ENCODE data around the gene ELOVL1. TPM values are rescaled to one million over a fixed set of nuclear protein-coding genes. Genes with fewer than 3 reads are reported as not detected.

ELOVL1 gene
- total RNA-seq, 1 experiment from 2014 or later, result 212 TPM

DNA sequence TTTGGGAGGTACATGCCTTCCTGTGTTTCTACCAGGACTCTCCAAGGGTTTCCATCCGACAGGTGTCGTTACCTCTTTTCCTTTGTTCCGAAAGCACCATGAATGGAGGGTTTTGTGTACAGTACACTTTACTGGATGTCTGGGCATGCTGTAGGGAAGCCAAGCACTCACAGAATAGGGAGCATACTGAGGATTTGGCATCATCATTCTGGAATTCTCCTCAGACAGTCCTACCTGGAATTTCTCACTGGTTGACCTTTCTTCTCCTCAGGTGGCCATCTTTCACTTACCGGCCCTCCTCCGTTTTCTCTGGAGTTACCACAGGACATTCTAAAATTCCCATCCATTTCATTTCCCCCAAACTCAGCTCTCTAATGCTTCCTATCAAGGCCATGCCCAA lies 36.1 kb downstream of the ELOVL1 start:
- DNase-seq (ENCODE audit: low read depth), result no peak

DNA sequence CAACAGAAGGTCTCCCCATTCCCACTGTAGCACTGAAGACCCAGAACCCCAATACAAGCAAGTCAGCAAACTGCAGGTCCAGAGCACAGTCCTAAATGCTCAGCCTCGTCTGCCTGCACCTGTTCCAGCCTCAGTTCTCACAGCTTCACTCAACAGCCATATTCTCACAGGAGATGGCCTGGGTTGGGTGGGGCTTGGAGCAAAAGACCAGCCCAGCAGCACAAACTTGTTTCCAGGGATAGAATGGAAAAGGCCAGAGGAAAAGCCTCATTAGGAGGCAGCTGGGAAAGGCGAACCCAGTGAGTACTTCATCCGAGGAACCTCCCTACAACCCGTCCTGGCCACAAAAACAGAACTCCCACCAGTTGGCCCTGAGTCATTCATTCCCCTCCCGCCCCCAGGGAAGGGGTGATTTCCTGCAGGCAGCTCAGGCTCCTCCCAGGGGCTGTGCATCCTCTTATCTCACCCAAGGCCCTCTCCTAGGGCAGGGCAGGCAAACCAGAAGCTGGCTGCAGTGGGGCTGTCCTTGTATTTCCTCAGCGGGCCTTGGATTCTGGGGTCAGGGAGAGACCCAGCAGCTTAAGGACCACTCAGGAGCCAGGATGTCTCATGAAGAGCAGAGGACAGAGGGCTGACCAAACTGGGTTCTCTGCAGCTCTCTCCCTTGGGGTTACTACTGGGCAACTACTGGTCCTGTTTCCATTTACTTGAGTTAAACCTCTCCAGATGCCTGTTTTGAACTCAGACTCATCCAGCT lies 37.6 kb downstream of the ELOVL1 start:
- DNase-seq (ENCODE audit: low read depth), result peak; percentile 94

DNA sequence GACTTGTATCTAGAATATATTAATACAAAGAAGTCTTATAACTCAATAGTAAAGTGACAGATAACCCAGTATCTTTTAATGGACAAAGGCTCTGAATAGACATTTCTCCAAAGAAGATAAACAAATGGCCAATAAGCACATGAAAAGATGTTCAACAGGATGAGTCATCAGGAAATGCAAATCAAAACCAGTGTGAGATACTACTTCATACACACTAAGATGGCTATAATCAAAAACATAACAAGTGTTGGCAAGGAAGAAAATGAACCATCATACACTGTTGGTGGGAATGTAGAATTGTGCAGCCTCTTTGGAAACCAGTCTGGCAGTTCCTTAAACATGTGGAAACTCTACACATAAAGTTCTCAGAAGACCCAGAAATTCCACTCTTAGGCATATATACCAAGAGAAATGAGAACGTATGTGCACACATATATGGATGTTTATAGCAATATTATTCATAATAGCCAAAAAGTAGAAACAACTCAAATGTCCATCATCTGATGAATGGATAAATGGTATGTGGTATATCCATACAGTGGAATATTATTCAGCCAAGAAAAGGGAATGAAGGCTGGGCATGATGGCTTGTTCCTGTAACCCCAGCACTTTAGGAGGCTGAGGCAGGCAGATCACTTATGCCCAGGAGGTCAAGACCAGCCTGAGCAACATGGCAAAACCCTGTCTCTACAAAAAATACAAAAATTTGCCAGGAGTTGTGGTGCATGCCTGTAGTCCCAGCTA lies 40.1 kb downstream of the ELOVL1 start:
- no peak for DNase-seq (ENCODE audit: low read depth)

DNA sequence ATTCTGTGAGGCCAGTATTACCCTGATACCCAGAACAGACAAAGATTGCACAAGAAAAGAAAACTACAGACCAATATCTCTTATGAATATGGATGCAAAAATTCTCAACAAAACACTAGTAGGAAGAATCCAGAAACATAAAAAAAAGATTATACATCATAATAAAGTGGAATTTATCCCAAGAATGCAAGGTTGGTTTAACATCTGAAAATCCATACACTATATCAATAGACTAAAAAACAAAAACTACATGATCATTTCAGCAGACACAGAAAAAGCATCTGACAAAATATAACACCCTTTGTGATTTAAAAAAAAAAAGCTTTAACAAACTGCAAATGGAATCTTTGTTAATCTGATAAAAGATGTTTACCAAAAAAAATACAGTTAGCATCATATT lies 42.4 kb downstream of the ELOVL1 start:
- no peak for DNase-seq (ENCODE audit: low read depth)

DNA sequence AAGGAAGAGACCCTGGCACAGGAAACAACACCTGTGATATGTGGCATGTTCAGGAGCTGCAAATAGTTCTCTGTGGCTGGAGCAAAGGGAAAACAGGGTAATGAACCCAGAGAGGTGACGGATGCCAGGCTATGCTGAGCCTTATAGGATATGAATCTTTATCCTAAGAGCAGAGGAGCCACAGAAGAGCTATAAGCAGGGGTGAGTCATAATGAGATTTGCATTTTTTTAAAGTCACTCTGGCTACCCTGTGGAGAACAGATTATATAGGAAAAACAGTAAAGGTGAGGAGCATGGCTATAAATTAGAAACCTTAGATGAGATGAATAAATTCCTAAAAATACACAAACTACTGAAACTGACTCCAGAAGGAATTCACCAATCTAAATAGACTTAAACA lies 43.0 kb downstream of the ELOVL1 start:
- no peak for DNase-seq (ENCODE audit: low read depth)

DNA sequence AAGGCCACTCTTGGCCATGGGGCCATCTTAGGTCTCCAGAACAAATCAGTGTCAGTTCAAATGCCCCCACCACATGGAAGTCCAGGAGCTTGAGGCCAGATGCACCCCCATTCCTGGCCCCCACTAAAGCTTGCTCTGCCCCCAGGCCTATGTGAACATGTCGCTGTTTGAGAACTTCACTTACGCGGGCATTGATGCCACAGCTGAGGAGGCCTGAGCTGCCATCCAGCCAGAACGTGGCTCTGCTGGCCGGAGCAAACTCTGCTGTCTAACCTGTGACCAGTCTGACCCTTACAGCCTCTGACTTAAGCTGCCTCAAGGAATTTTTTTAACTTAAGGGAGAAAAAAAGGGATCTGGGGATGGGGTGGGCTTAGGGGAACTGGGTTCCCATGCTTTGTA lies 45.3 kb downstream of the ELOVL1 start:
- no peak for DNase-seq (ENCODE audit: low read depth)

DNA sequence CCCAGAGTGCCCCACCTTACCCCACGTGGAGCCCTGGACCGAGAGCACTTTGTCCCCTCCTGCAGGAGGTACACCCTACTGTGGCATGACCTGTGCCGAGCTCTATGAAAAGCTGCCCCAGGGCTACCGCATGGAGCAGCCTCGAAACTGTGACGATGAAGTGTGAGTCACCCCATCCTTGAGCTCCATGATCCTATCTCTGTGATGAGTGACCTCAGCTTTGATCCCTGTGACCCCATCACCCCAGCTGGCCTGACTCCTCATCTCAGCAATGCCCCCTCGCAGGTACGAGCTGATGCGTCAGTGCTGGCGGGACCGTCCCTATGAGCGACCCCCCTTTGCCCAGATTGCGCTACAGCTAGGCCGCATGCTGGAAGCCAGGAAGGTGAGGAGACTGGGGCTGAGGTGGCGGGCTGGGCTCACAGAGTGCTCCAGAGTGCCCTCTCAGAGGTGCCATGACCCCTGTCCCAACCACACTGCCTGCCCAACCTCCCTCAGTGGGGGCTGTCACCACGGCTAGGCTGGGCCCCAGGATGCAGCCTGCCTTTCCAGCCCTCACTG lies 46.4 kb downstream of the ELOVL1 start:
- DNase-seq (ENCODE audit: low read depth), result no peak

DNA sequence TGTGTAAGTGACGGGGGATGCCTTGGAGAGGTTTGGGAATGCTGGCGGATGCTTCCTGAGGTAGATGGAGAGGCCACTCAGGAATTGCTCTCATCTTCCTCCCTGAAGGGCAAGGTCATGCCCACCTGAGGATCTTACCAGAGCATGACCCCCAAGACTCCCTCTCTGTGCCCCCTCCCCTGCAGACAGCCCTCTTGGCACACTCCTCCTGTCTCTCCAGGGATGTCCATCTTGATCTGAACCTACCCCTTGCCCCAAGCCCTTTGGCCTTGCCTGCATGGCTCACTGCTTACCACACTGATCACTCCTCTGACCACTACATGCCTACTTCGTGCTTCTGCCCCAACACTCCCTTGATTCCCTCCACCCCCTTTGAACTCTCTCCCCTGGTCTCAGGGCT lies 48.0 kb downstream of the ELOVL1 start:
- DNase-seq (ENCODE audit: low read depth), result no peak

DNA sequence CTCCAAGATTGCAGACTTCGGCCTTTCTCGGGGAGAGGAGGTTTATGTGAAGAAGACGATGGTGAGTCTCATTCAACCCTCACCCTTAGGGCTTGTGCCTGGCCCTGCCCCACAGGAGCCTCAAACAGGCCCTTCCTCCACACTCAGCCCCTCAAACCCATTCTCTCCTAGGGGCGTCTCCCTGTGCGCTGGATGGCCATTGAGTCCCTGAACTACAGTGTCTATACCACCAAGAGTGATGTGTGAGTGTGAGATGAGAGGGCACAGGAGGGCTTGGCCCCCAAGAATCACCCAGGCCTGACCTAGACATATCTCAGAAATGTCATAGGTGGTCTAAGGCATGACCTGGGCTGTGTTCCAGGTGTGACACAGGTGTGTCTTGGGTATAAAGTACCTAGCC lies 48.5 kb downstream of the ELOVL1 start:
- DNase-seq (ENCODE audit: low read depth), result no peak

DNA sequence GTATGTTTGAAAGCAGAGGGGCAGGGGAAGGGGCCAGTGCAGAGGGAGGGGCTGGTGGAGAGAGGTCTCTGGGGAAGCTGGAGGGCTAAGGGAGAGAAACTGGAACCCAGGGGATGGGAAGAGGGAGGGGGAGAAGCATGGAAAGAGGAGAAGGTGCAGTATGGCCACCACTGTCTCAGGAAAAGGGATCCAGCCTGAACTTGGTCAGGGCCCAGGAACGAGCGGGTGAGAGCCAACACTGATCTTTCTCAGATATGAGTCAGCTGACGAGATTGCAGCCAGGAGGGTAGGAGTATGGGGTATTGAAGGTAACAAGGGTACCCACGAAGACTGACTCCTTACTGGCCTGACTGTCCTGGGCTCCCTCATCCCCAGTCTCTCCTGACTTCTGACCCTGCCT lies 49.0 kb downstream of the ELOVL1 start:
- DNase-seq (ENCODE audit: low read depth), result no peak

DNA sequence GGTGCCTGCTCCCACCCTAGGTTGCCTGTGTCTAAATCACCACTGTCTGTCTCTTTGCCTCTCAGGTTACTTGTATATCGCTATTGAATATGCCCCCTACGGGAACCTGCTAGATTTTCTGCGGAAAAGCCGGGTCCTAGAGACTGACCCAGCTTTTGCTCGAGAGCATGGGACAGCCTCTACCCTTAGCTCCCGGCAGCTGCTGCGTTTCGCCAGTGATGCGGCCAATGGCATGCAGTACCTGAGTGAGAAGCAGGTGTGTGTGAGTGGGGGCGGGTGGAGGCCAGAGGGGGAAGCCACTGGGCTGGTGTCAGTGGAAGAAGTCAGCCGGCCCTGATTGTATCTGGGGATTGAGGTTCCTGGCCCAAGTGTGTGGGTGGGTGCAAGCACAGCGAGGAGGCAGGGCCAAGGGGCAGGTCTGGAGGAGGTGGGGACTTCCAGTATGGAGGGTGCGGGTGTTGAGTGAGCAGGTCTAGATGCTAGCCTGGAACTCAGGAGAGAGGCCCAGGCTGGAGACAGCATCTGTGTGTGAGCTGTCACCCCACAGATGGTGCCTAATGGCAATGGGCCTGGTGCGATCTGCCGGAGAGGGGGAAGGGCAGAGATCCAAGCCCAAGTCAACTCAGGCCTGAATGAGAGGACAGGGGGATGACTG lies 49.9 kb downstream of the ELOVL1 start:
- no peak for DNase-seq (ENCODE audit: low read depth)

DNA sequence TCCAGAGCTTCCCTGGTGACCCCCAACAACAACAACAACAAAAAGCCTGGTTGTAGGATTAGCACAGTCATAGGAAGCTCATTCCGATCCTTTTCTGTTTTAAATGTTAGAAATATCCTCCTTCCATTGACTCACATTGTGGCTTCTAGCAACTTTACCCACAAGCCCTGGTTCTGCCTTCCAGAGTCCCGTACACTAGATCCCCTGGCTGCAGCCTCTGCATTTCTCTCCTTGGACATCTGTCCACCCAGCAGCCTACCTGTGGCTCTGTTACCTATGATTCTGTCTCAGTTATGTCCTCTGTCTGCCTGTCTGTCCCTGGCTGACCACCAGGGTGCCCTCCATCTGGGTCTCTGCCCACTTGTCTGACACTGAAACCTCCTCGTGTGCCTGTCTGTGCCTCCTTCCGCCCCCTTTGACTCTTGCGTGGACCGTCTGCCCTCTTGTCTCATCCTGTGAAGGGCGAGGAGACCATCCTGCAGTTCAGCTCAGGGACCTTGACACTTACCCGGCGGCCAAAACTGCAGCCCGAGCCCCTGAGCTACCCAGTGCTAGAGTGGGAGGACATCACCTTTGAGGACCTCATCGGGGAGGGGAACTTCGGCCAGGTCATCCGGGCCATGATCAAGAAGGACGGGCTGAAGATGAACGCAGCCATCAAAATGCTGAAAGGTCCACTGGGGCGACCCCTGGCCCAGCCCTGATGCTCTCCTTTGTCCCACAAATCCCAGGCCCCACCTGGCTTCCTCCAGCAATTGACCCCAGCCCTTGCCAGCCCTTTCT lies 50.9 kb downstream of the ELOVL1 start:
- no peak for DNase-seq (ENCODE audit: low read depth)

DNA sequence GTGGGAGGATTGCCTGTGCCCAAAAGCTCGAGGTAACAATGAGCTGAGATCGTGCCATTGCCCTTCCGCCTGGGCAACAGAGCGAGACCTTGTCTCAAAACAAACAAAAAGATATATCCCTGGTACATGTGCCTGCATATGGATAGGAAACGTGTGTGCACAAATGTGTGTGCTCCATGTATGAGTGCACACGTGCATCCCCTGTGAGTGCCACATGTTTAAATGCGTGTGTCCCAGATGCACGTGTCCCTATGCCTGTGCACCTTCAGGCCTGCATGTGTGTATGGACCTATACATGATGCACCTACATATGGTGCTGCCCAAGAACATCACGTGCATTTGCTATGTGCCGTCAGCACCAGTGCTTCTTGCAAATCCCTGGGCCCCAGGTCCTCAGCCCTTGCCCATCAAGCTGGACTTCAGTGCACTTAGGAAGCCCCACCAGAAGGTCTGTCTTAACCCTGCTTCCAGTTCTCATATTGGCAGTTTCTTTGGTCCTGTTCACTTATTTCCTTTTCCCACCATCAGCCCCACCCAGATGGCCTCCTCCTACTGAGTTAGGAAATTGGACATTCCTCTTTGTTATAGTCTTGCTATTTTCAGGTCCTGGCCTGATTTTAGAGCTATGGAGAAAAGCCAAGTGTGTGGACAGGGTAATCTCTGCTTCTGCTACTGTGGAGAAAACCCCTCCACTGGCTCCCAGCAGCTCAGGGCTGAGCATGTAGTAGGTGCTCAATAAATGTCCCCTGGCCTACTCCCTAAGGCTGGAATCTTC lies 51.7 kb downstream of the ELOVL1 start:
- no peak for DNase-seq (ENCODE audit: low read depth)

DNA sequence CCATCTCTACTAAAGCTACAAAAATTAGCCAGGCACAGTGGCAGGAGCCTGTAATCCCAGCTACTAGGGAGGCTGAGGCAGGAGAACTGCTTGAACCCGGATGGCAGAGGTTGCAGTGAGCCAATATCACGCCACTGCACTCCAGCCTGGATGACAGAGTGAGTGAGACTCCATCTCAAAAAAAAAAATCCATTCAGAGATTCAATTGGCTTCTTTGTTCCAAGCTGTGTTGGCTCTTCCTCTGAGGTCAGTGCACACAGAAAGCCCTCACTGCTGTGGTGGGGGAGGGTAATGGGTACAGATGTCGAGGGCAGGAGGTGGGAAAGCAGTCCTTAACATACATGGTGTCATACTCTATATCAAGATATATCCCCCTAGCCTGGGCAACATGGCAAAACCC lies 52.3 kb downstream of the ELOVL1 start:
- no peak for DNase-seq (ENCODE audit: low read depth)

DNA sequence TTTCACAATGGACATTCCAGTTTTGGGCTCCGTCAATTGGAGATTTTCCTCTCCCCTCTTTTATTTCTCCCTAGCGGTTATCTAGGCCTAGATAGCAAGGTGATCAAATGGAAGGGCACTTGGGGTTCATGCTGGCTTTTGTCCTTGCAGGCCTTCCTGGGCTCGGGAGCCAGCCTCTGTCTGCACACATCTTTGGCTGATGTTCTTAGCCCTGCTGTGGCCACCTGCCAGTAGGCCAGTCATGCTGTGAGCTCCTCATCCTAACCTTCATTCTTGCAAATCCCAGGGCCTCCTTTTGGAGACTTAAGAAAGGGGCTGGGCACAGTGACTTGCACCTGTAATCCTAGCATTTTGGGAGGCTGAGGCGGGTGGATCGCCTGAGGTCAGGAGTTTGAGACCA lies 53.6 kb downstream of the ELOVL1 start:
- no peak for DNase-seq (ENCODE audit: low read depth)

DNA sequence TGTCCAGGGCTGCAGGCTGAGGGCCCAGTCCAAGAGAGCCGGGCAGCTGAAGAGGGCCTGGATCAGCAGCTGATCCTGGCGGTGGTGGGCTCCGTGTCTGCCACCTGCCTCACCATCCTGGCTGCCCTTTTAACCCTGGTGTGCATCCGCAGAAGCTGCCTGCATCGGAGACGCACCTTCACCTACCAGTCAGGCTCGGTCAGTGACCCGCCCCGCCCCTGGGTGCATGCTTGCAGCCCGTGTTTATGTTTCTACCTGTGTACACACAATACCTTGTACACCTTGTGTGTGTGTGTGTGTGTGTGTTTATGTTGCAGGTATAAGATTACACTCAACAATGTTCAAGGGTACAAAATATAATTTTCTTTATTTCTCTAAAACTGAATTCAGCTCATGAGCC lies 54.0 kb downstream of the ELOVL1 start:
- no peak for DNase-seq (ENCODE audit: low read depth)

Data from HT1080 (cell line).